ENCODE results near the gene SCRT2. TPM values are rescaled to one million over a fixed set of nuclear protein-coding genes. Genes with fewer than 3 reads are reported as not detected.

Gene SCRT2
- total and polyA plus RNA-seq, 9 donors: not detected

DNA sequence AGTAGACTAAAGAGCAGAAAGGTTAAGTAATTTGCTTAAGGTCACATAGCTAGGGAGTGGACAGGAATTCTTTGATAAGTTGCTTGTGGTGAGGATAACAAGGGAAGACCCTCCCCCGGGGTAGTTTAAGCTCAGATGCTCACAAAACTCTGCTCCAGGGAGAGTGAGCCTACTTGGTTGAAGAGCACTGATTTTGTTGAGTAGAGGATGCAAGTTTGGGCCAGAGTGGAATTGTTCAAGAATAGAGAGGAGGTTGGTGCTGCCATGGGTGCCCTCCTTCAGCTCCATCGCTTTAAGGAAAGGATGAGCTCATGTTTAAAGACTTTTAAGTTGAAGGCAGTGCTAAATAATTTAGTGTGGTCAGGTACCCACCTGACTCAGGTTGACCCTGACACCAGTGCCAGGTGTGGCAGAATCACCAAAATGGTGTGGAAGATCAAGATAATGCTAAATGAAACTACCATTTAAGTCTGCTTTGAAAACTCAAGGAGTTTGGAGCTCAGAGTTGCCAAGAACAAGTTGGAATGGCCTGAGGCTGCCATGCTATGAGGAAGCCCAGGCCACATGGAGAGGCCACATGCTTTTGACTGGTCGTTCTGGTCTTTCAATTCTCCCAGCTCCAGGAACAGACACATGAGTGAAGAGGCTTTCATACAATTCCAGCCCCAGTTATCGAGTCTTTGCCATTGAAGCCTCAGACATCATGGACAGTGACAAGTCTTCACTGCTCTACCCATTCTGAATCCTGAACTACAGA, 57.5 kb downstream of the SCRT2 start:
- 75 to 84% (median 80%) methylated on average over 4 of the region's 4 CpGs for WGBS, 3 donors
- Histone ChIP-seq H3K27ac (no peak overlapping the region), H3K4me1 (ENCODE audit: insufficient read depth) (no peaks in the 10 kb centered on the region), H3K4me3 (no peak overlapping the region), H3K36me3 (no peaks in the 10 kb centered on the region), H3K27me3 (no peaks in the 10 kb centered on the region), H3K9me3 (peaks cover 0 to 8% of the 10 kb centered on the region in 2 donors)
- DNase-seq: no peak
- TF ChIP-seq CTCF (IDR thresholded peaks at IDR 0.05): no peak
- no peak for TF ChIP-seq POLR2A (IDR thresholded peaks at IDR 0.05)
- TF ChIP-seq EP300 (IDR thresholded peaks at IDR 0.05): no peak
- intact Hi-C loops (cut with DNase I): no loop called here

- intact Hi-C loops (cut with DNase I): no loop called here
- Histone ChIP-seq H3K27me3 (no peaks in the 10 kb centered on the region), H3K4me1 (ENCODE audit: insufficient read depth) (no peaks in the 10 kb centered on the region)
Observed at GRCh38 chr20:615514-615913, 60.1 kb downstream of the SCRT2 start.

GRCh38 chr20:611843-612185, 63.8 kb downstream of the SCRT2 start:
- DNase-seq: no peak
- H3K36me3 ChIP-seq: no peaks in the 10 kb centered on the region
- H3K4me1 ChIP-seq (ENCODE audit: insufficient read depth): no peaks in the 10 kb centered on the region
- 11 to 20% (median 16%) methylated on average over 8 of the region's 8 CpGs for WGBS, 3 donors
- H3K9me3 ChIP-seq: no peaks in the 10 kb centered on the region
- no peak overlapping the region for H3K27ac ChIP-seq
- intact Hi-C loops (cut with DNase I): no loop called here
- TF ChIP-seq POLR2A (IDR thresholded peaks at IDR 0.05) (no peak), CTCF (IDR thresholded peaks at IDR 0.05) (no peak), EP300 (IDR thresholded peaks at IDR 0.05) (no peak)
- H3K27me3 ChIP-seq: no peaks in the 10 kb centered on the region
- H3K4me3 ChIP-seq: no peak overlapping the region

More at GRCh38 chr20:615514-615913, 60.1 kb downstream of the SCRT2 start:
- H3K36me3 ChIP-seq: no peaks in the 10 kb centered on the region
- DNase-seq: no peak
- WGBS, 3 donors: 60 to 81% (median 74%) methylated on average over 4 of the region's 4 CpGs
- no peak for TF ChIP-seq POLR2A (IDR thresholded peaks at IDR 0.05)
- no peak for TF ChIP-seq EP300 (IDR thresholded peaks at IDR 0.05)
- TF ChIP-seq CTCF (IDR thresholded peaks at IDR 0.05): no peak
- no peak overlapping the region for H3K4me3 ChIP-seq
- no peak overlapping the region for H3K27ac ChIP-seq
- peaks cover 0 to 8% of the 10 kb centered on the region in 2 donors for H3K9me3 ChIP-seq

Other genes with a start within 250 kb of the SCRT2 start
- gene TBC1D20, start 213.3 kb downstream of the SCRT2 start, total RNA-seq: 10 to 100 TPM; 24.9 to 40.1 (median 34.8) TPM
- 10 to 100 TPM; 19.1 to 37.7 TPM for gene TBC1D20, start 213.3 kb downstream of the SCRT2 start, polyA plus RNA-seq
- 100 to 1,000 TPM in 1 of 7 donors, 10 to 100 TPM in 6; 40.9 to 117 (median 95.7) TPM for gene CSNK2A1, start 132.0 kb downstream of the SCRT2 start, total RNA-seq
- gene CSNK2A1, start 132.0 kb downstream of the SCRT2 start, polyA plus RNA-seq: 100 to 1,000 TPM in 1 of 2 donors, 10 to 100 TPM in 1; 35.8 to 145 TPM
- gene TCF15, start 65.5 kb downstream of the SCRT2 start, total RNA-seq: under 1 TPM in 5 of 7 donors, not detected in 2; 0.23 to 0.75 (median 0.33) TPM
- under 1 TPM; 0.15 to 0.18 TPM for gene TCF15, start 65.5 kb downstream of the SCRT2 start, polyA plus RNA-seq
- gene SRXN1, start 22.6 kb downstream of the SCRT2 start, total RNA-seq: 10 to 100 TPM; 17.9 to 32.9 (median 25.1) TPM
- gene SRXN1, start 22.6 kb downstream of the SCRT2 start, polyA plus RNA-seq: 10 to 100 TPM; 12.0 to 34.2 TPM
- 10 to 100 TPM in 1 of 7 donors, 1 to 10 TPM in 5, under 1 TPM in 1; 0.78 to 10.0 (median 2.3) TPM for gene SLC52A3, start 92.7 kb upstream of the SCRT2 start, total RNA-seq
- 1 to 10 TPM; 2.9 to 4.7 TPM for gene SLC52A3, start 92.7 kb upstream of the SCRT2 start, polyA plus RNA-seq
- gene FAM110A, start 157.9 kb upstream of the SCRT2 start, total RNA-seq: 1 to 10 TPM; 2.3 to 6.6 (median 3.9) TPM
- 1 to 10 TPM; 2.1 to 2.5 TPM for gene FAM110A, start 157.9 kb upstream of the SCRT2 start, polyA plus RNA-seq
- gene ANGPT4, start 240.5 kb upstream of the SCRT2 start, total RNA-seq: 10 to 100 TPM in 1 of 7 donors, 1 to 10 TPM in 4, under 1 TPM in 2; 0.58 to 10.7 (median 1.9) TPM
- gene ANGPT4, start 240.5 kb upstream of the SCRT2 start, polyA plus RNA-seq: 1 to 10 TPM; 3.0 to 3.7 TPM

All from ovary (tissue), 9 donors.